GM18519 (cell line): ENCODE measurements around the gene SMG6.
"Not testable (repeated sequence)": the region's sequence is repeated elsewhere in the genome, so short reads cannot be mapped to it uniquely, and the experiment has no call there.

Experiments used
- ATAC-seq: cut with Tn5 transposase; IDR thresholded peaks from one replicate; pipeline ENCODE4 v1.9.1; 2021; ENCODE audit warnings: mild to moderate bottlenecking, moderate library complexity; ENCODE audit not compliant: unreplicated experiment, low FRiP score

The SMG6 gene

GRCh38 chr17:2264067-2264860 lies 39.3 kb downstream of the SMG6 start:
- ATAC-seq: no peak

- no peak for ATAC-seq
Measured at GRCh38 chr17:2263183-2264066, 40.2 kb downstream of the SMG6 start.

GRCh38 chr17:2262135-2262587 lies 41.4 kb downstream of the SMG6 start:
- no peak for ATAC-seq

GRCh38 chr17:2259769-2260536 lies 43.6 kb downstream of the SMG6 start:
- no peak for ATAC-seq

- ATAC-seq: not testable (repeated sequence)
Measured at GRCh38 chr17:2258830-2259229, 44.8 kb downstream of the SMG6 start.

- no peak for ATAC-seq
Measured at GRCh38 chr17:2253768-2254406, 49.7 kb downstream of the SMG6 start.

GRCh38 chr17:2253362-2253761 lies 50.2 kb downstream of the SMG6 start:
- no peak for ATAC-seq

GRCh38 chr17:2251098-2251497 lies 52.5 kb downstream of the SMG6 start:
- ATAC-seq: no peak

GRCh38 chr17:2250140-2251095 lies 53.2 kb downstream of the SMG6 start:
- ATAC-seq: no peak

GRCh38 chr17:2247005-2247404 lies 56.6 kb downstream of the SMG6 start:
- ATAC-seq: no peak

- ATAC-seq: no peak
Measured at GRCh38 chr17:2244545-2245525, 58.8 kb downstream of the SMG6 start.

- ATAC-seq: no peak
Measured at GRCh38 chr17:2243953-2244352, 59.6 kb downstream of the SMG6 start.

- no peak for ATAC-seq
Measured at GRCh38 chr17:2241823-2242222, 61.8 kb downstream of the SMG6 start.

GRCh38 chr17:2240541-2240940 lies 63.0 kb downstream of the SMG6 start:
- no peak for ATAC-seq

- no peak for ATAC-seq
Measured at GRCh38 chr17:2239882-2240430, 63.6 kb downstream of the SMG6 start.

GRCh38 chr17:2239170-2239551 lies 64.4 kb downstream of the SMG6 start:
- no peak for ATAC-seq

- no peak for ATAC-seq
Measured at GRCh38 chr17:2238432-2239169, 65.0 kb downstream of the SMG6 start.
